IMR-90 (cell line): ENCODE results near the gene AHCYL2. TPM values are rescaled to one million over a fixed set of nuclear protein-coding genes. Genes with fewer than 3 reads are reported as not detected.

Source experiments
- ATAC-seq: fragments of 200-7000 bp; cut with Tn5 transposase; 2 replicates; pipeline ENCODE4 v1.9.1; 2020; ENCODE audit warnings: low read depth, mild to moderate bottlenecking, moderate library complexity
- BruUV-seq: library from RNA; stranded (reverse); fragments of 400-500 nt; replicated peaks from 2 replicates; lab custom pipeline; 2021; lab: Mats Ljungman, UMichigan
- CTCF ChIA-PET: fragments of 300-600 bp; formaldehyde crosslinking; extraction: SDS; loops from one replicate; lab custom pipeline; 2021; ENCODE audit warnings: antibody characterized with exemption; lab: Yijun Ruan, JAX
- POLR2A ChIA-PET: fragments of 300-600 bp; sonication (Branson Sonifier 250); formaldehyde crosslinking; loops from one replicate; lab custom pipeline; 2022; ENCODE audit warnings: antibody characterized with exemption; ENCODE audit not compliant: unreplicated experiment; lab: Charles Lee
- DNase-seq: peaks from one replicate; pipeline ENCODE4 v3.0.0; 2013
- H2AFZ ChIP-seq: replicated peaks from 2 replicates; pipeline ENCODE3; 2013; ENCODE audit warnings: low read length, mild to moderate bottlenecking; ENCODE audit not compliant: poor library complexity
- H2AK5ac ChIP-seq: 2 replicates; pipeline ENCODE4 v1.6.1; 2013; ENCODE audit warnings: low read depth, low read length, inconsistent platforms
- H2AK9ac ChIP-seq: replicated peaks from 2 replicates; pipeline ENCODE3; 2013; ENCODE audit warnings: mild to moderate bottlenecking, low read depth, low read length, moderate library complexity; ENCODE audit not compliant: poor library complexity
- H2BK120ac ChIP-seq: 2 replicates; pipeline ENCODE4 v1.6.1; 2013; ENCODE audit warnings: low read depth, low read length, inconsistent platforms
- H2BK15ac ChIP-seq: 3 replicates; pipeline ENCODE4 v1.6.1; 2013; ENCODE audit warnings: low read depth, low read length, inconsistent platforms
- H2BK20ac ChIP-seq: 2 replicates; pipeline ENCODE4 v1.6.1; 2013; ENCODE audit warnings: low read depth, mild to moderate bottlenecking, inconsistent platforms, low read length, moderate library complexity
- H2BK5ac ChIP-seq: 2 replicates; pipeline ENCODE4 v1.6.1; 2013; ENCODE audit warnings: mild to moderate bottlenecking, low read depth, low read length, inconsistent platforms; ENCODE audit not compliant: poor library complexity, severe bottlenecking
- H3K14ac ChIP-seq: replicated peaks from 2 replicates; pipeline ENCODE4 v1.6.1; 2013; ENCODE audit warnings: low read depth, low read length, inconsistent platforms
- H3K18ac ChIP-seq: 2 replicates; pipeline ENCODE4 v1.6.1; 2013; ENCODE audit warnings: low read depth, low read length, control low read depth
- H3K23ac ChIP-seq: 2 replicates; pipeline ENCODE4 v1.6.1; 2013; ENCODE audit warnings: low read depth, low read length, inconsistent platforms
- H3K27ac ChIP-seq: 2 replicates; pipeline ENCODE4 v1.5.1; 2013; ENCODE audit warnings: mild to moderate bottlenecking, control low read depth, low read length; ENCODE audit not compliant: insufficient read depth
- H3K27me3 ChIP-seq: 2 replicates; pipeline ENCODE4 v1.6.1; 2013; ENCODE audit warnings: low read length; ENCODE audit not compliant: control insufficient read depth, insufficient read depth
- H3K36me3 ChIP-seq: 2 replicates; pipeline ENCODE4 v1.6.1; 2013; ENCODE audit warnings: low read length, mixed read lengths; ENCODE audit not compliant: control insufficient read depth, insufficient read depth
- H3K4ac ChIP-seq: 2 replicates; pipeline ENCODE4 v1.6.1; 2013; ENCODE audit warnings: low read depth, low read length, inconsistent platforms
- H3K4me1 ChIP-seq: 2 replicates; pipeline ENCODE4 v1.6.1; 2013; ENCODE audit warnings: low read length, mixed read lengths; ENCODE audit not compliant: control insufficient read depth, insufficient read depth
- H3K4me2 ChIP-seq: 2 replicates; pipeline ENCODE4 v1.6.1; 2013; ENCODE audit warnings: low read depth, mild to moderate bottlenecking, control low read depth, low read length, moderate library complexity
- H3K4me3 ChIP-seq: 2 replicates; pipeline ENCODE4 v1.5.1; 2013; ENCODE audit warnings: low read depth, mild to moderate bottlenecking, control low read depth, low read length, moderate library complexity; ENCODE audit not compliant: insufficient read depth
- H3K56ac ChIP-seq: 2 replicates; pipeline ENCODE4 v1.6.1; 2013; ENCODE audit warnings: low read length, inconsistent platforms; ENCODE audit not compliant: insufficient read depth; ENCODE audit errors: extremely low read depth
- H3K79me1 ChIP-seq, 2 experiments: 2 replicates each; pipeline ENCODE4 v1.6.1; 2013; ENCODE audit warnings: low read length in 2 of 2, inconsistent platforms in 1 of 2, low read depth in 1 of 2
- H3K9ac ChIP-seq: 2 replicates; pipeline ENCODE4 v1.6.1; 2013; ENCODE audit warnings: low read depth, low read length, control low read depth
- H3K9me1 ChIP-seq: 2 replicates; pipeline ENCODE4 v1.6.1; 2013; ENCODE audit warnings: low read length, inconsistent platforms; ENCODE audit not compliant: insufficient read depth
- H3K9me3 ChIP-seq: 2 replicates; pipeline ENCODE4 v1.6.1; 2013; ENCODE audit warnings: low read length; ENCODE audit not compliant: control insufficient read depth, insufficient read depth
- H4K20me1 ChIP-seq: 2 replicates; pipeline ENCODE4 v1.6.1; 2013; ENCODE audit warnings: low read length, inconsistent platforms; ENCODE audit not compliant: insufficient read depth
- H4K5ac ChIP-seq: 2 replicates; pipeline ENCODE4 v1.6.1; 2013; ENCODE audit warnings: mild to moderate bottlenecking, low read depth, low read length, control low read depth
- H4K8ac ChIP-seq, 2 experiments: 2 replicates each; pipeline ENCODE4 v1.6.1; 2013; ENCODE audit warnings: low read depth in 2 of 2, low read length in 2 of 2, control low read depth in 1 of 2, inconsistent platforms in 1 of 2
- H4K91ac ChIP-seq: 2 replicates; pipeline ENCODE4 v1.6.1; 2013; ENCODE audit warnings: low read depth, low read length, inconsistent platforms; ENCODE audit not compliant: insufficient read depth
- MAFK ChIP-seq: IDR thresholded peaks from 2 replicates; pipeline ENCODE4 v1.6.1; 2012; ENCODE audit warnings: low read depth, low read length, improper control_type of control experiment
- RCOR1 ChIP-seq: IDR thresholded peaks from 2 replicates; pipeline ENCODE4 v1.6.1; 2012; ENCODE audit warnings: mild to moderate bottlenecking, low read length, improper control_type of control experiment; ENCODE audit not compliant: insufficient replicate concordance
- WGBS, 2 experiments: methylation state at CpG; one replicate each; pipeline versions ENCODE4 v1.1.5 to v1.1.7; 2013; ENCODE audit warnings: missing lambda C conversion rate in 2 of 2; ENCODE audit not compliant: insufficient read length in 1 of 2; ENCODE audit errors: extremely low coverage in 2 of 2; 5-methylcytosine and 5-hydroxymethylcytosine counted together
- dilution Hi-C: fragments of 300-500 bp; cut with HindIII; formaldehyde crosslinking; loops from one replicate; pipeline ENCODE4 v1.14.3; 2018; ENCODE audit warnings: low sequenced_read_pairs; ENCODE audit not compliant: unreplicated experiment
- in situ Hi-C: fragments of 300-500 bp; cut with MboI; formaldehyde crosslinking; loops from 3 replicates; pipeline ENCODE4 v1.14.3; 2019; ENCODE audit warnings: low sequenced_read_pairs, inconsistent platforms, mixed read lengths
- intact Hi-C: fragments of 100-400 bp; cut with micrococcal nuclease; formaldehyde crosslinking; loops from 2 replicates; pipeline ENCODE4 v1.10.0; 2022
- polyA plus RNA-seq, 3 experiments: library from polyadenylated mRNA; depleted of rRNA; stranded (reverse); fragments of >200 nt; gene quantifications; 2 replicates each; pipeline ENCODE4 v1.2.3, GENCODE V29; 2012; ENCODE audit warnings: low replicate concordance in 1 of 3
- total RNA-seq: library from RNA; depleted of rRNA; stranded (reverse); fragments of >200 nt; gene quantifications from 2 replicates; pipeline ENCODE4 v1.2.3, GENCODE V29; 2012

Gene AHCYL2
- total and polyA plus RNA-seq, 2 of the 4 experiments (the other 2 are of a cell fraction) = 5.7 to 7.6 TPM

DNA sequence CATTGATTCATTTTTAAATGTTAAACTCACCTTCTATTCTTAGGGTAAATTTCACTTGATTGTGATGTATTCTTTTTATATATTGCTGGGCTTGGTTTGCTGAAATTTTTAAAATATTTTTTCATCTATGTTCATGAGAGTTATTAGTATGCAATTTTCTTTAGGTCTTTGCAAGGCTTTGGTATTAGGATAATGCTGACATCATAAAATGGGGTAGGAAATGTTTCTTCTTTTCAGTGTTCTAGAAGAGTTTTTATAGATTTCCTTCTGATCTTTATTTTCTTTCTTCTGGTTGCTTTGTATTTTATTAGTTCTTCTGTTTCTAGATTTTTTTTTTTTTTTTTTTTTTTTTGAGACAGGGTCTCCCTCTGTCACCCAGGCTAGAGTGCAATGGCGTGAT, 56.3 kb downstream of the AHCYL2 start:
- no peak overlapping the region for H4K8ac ChIP-seq
- no peak overlapping the region for H2BK20ac ChIP-seq
- H3K4me3 ChIP-seq = no peak overlapping the region
- H4K5ac ChIP-seq = no peak overlapping the region
- BruUV-seq = no TSS peak
- H2BK15ac ChIP-seq = no peak overlapping the region
- no peaks in the 10 kb centered on the region for H3K79me1 ChIP-seq
- no peak overlapping the region for H3K18ac ChIP-seq
- H3K23ac ChIP-seq = no peak overlapping the region
- no peak overlapping the region for H2BK120ac ChIP-seq
- no CpG with 5 or more reads among the region's 1 CpG for WGBS, 2 experiments
- intact Hi-C loops = loop anchor here (5.0 kb wide), 1 partner anchor 36 kb away; no protein-coding TSS in a partner anchor
- POLR2A ChIA-PET = no interaction called here
- H3K27me3 ChIP-seq = no peaks in the 10 kb centered on the region
- no peak overlapping the region for H4K91ac ChIP-seq
- dilution Hi-C loops = no loop called here
- no peak overlapping the region for H3K27ac ChIP-seq
- DNase-seq = no peak
- no peak for ATAC-seq
- H3K9ac ChIP-seq = no peak overlapping the region
- H2AK9ac ChIP-seq = no peak overlapping the region
- H3K14ac ChIP-seq = no peak overlapping the region
- H3K36me3 ChIP-seq = no peaks in the 10 kb centered on the region
- H3K56ac ChIP-seq = no peak overlapping the region
- in situ Hi-C loops = no loop called here
- H2AK5ac ChIP-seq = no peak overlapping the region
- no peaks in the 10 kb centered on the region for H3K9me1 ChIP-seq
- no peaks in the 10 kb centered on the region for H4K20me1 ChIP-seq
- H3K4ac ChIP-seq = no peak overlapping the region
- H3K9me3 ChIP-seq = no peaks in the 10 kb centered on the region
- CTCF ChIA-PET = no interaction called here
- no peak overlapping the region for H2AFZ ChIP-seq
- no peak overlapping the region for H3K4me2 ChIP-seq
- no peak overlapping the region for H2BK5ac ChIP-seq
- TF ChIP-seq MAFK (0 out of 2 replicates have a peak, but pooled peaks have one; percentile 12), RCOR1 (no peak)
- peaks cover 3% of the 10 kb centered on the region for H3K4me1 ChIP-seq
